ENCODE results near the gene MVD. TPM values are rescaled to one million over a fixed set of nuclear protein-coding genes. Genes with fewer than 3 reads are reported as not detected.

MVD gene
- total RNA-seq, 1 experiment from 2014 or later = 119 TPM

DNA sequence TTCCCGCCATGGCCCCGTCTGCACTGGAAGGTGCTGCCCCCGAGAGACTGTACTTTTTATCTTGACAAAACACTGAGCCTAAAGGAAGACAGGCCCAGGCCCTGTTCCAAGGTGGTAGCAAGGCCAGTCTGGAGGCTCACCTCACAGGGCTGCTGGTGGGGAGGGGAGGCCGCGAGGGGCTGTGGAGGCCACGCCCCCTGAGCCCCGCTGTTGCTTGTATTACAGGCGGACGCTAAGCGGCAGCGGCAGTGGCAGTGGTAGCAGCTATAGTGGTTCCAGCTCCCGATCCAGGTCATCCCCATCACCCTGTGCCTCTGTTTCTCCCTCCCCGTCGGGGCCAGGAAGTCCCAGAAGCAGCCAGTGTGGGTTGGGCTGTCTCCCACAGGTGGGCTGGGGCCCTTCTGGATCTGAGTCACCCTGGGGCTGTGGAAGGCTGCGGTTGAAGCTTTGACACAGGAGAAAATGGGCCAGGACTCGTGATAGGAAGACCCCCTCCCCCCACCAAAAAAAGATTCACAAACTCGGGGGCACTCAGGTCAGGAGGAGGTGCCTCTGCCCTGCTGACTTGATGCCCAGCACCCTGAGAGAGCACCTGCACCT, 37.8 kb downstream of the MVD start:
- Histone ChIP-seq H3K4me3 (replicated peaks in 1 of 2; ENCODE audit: low read depth in 1 of 2, low read length in 2 of 2) (no peak overlapping the region), H3K4me2 (ENCODE audit: low read length) (no peak overlapping the region), H3K9me3 (ENCODE audit: control insufficient read depth in 1 of 2, insufficient read depth in 1 of 2, low read depth in 1 of 2, low read length in 2 of 2) (no peaks in the 10 kb centered on the region), H3K79me2 (ENCODE audit: insufficient read depth, low read length) (peaks cover 12% of the 10 kb centered on the region; the same call in 1 of the 2 replicates), H3K36me3 (ENCODE audit: control insufficient read depth in 1 of 2, insufficient read depth in 2 of 2, low read length in 2 of 2) (peaks cover 46 to 60% of the 10 kb centered on the region in 2 experiments; a peak in 3 of 4 replicates), H3K9ac (ENCODE audit: low read length) (no peak overlapping the region), H3K27ac (ENCODE audit: low read depth, low read length) (no peak overlapping the region), H2AFZ (ENCODE audit: low read depth, low read length, poor library complexity, severe bottlenecking) (no peak overlapping the region), H3K9me2 (ENCODE audit: insufficient read depth) (no peaks in the 10 kb centered on the region), H3K4me1 (ENCODE audit: control insufficient read depth in 1 of 2, insufficient read depth in 2 of 2, low read length in 2 of 2) (no peaks in the 10 kb centered on the region), H3K27me3 (ENCODE audit: insufficient read depth, low read length) (no peaks in the 10 kb centered on the region), H4K20me1 (ENCODE audit: insufficient read depth) (no peaks in the 10 kb centered on the region)
- intact Hi-C loops (cut with micrococcal nuclease) = no loop called here
- CTCF ChIA-PET = no interaction called here
- POLR2A ChIA-PET = no interaction called here
- no TSS peak for BruUV-seq (replicated peaks)
- no peak for TF ChIP-seq ZNF274 (IDR thresholded peaks at IDR 0.05; ENCODE audit: low read depth, low read length)
- TF ChIP-seq SP1 (IDR thresholded peaks at IDR 0.05; ENCODE audit: low read depth) = no peak
- TF ChIP-seq, protein P1, sequence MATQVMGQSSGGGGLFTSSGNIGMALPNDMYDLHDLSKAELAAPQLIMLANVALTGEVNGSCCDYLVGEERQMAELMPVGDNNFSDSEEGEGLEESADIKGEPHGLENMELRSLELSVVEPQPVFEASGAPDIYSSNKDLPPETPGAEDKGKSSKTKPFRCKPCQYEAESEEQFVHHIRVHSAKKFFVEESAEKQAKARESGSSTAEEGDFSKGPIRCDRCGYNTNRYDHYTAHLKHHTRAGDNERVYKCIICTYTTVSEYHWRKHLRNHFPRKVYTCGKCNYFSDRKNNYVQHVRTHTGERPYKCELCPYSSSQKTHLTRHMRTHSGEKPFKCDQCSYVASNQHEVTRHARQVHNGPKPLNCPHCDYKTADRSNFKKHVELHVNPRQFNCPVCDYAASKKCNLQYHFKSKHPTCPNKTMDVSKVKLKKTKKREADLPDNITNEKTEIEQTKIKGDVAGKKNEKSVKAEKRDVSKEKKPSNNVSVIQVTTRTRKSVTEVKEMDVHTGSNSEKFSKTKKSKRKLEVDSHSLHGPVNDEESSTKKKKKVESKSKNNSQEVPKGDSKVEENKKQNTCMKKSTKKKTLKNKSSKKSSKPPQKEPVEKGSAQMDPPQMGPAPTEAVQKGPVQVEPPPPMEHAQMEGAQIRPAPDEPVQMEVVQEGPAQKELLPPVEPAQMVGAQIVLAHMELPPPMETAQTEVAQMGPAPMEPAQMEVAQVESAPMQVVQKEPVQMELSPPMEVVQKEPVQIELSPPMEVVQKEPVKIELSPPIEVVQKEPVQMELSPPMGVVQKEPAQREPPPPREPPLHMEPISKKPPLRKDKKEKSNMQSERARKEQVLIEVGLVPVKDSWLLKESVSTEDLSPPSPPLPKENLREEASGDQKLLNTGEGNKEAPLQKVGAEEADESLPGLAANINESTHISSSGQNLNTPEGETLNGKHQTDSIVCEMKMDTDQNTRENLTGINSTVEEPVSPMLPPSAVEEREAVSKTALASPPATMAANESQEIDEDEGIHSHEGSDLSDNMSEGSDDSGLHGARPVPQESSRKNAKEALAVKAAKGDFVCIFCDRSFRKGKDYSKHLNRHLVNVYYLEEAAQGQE (IDR thresholded peaks at IDR 0.05; ENCODE audit: low read depth) = no peak
- TF ChIP-seq EZH2 (IDR thresholded peaks at IDR 0.05) = no peak
- no peak for TF ChIP-seq EGR1 (IDR thresholded peaks at IDR 0.05; ENCODE audit: low read depth)
- no peak for TF ChIP-seq TCF7L2 (IDR thresholded peaks at IDR 0.05; ENCODE audit: borderline replicate concordance, extremely low read depth, insufficient read depth, insufficient read length)
- no peak for TF ChIP-seq FOSL1 (IDR thresholded peaks at IDR 0.05; ENCODE audit: low read depth)
- TF ChIP-seq RAD21 (IDR thresholded peaks at IDR 0.05; ENCODE audit: low read depth) = no peak
- no peak for TF ChIP-seq POLR2A (IDR thresholded peaks at IDR 0.05; ENCODE audit: borderline replicate concordance, extremely low read depth, insufficient read depth, insufficient read length)
- TF ChIP-seq, protein P2, sequence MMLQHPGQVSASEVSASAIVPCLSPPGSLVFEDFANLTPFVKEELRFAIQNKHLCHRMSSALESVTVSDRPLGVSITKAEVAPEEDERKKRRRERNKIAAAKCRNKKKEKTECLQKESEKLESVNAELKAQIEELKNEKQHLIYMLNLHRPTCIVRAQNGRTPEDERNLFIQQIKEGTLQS (IDR thresholded peaks at IDR 0.05) = no peak
- TF ChIP-seq SIN3A (IDR thresholded peaks at IDR 0.05; ENCODE audit: low read depth) = no peak
- TF ChIP-seq, protein P3, sequence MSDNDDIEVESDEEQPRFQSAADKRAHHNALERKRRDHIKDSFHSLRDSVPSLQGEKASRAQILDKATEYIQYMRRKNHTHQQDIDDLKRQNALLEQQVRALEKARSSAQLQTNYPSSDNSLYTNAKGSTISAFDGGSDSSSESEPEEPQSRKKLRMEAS (IDR thresholded peaks at IDR 0.05) = no peak
- TF ChIP-seq YY1 (IDR thresholded peaks at IDR 0.05; ENCODE audit: extremely low read depth, insufficient replicate concordance, low read depth, low read length) = no peak
- TF ChIP-seq POLR2AphosphoS5 (IDR thresholded peaks at IDR 0.05; ENCODE audit: low read depth, low read length) = no peak
- TF ChIP-seq CEBPB (IDR thresholded peaks at IDR 0.05; ENCODE audit: low read depth) = no peak
- TF ChIP-seq ZFX (IDR thresholded peaks at IDR 0.05) = no peak
- TF ChIP-seq ELF1 (IDR thresholded peaks at IDR 0.05; ENCODE audit: borderline replicate concordance, low read depth) = no peak
- TF ChIP-seq, protein P4, sequence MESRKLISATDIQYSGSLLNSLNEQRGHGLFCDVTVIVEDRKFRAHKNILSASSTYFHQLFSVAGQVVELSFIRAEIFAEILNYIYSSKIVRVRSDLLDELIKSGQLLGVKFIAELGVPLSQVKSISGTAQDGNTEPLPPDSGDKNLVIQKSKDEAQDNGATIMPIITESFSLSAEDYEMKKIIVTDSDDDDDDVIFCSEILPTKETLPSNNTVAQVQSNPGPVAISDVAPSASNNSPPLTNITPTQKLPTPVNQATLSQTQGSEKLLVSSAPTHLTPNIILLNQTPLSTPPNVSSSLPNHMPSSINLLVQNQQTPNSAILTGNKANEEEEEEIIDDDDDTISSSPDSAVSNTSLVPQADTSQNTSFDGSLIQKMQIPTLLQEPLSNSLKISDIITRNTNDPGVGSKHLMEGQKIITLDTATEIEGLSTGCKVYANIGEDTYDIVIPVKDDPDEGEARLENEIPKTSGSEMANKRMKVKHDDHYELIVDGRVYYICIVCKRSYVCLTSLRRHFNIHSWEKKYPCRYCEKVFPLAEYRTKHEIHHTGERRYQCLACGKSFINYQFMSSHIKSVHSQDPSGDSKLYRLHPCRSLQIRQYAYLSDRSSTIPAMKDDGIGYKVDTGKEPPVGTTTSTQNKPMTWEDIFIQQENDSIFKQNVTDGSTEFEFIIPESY (IDR thresholded peaks at IDR 0.05; ENCODE audit: extremely low read depth, insufficient replicate concordance, low read length) = no peak
- RAD21 ChIA-PET (ENCODE audit: low non-redundant PET in 1 of 2, low total read pairs in 2 of 2, uncharacterized antibody in 2 of 2, unreplicated experiment in 2 of 2) = no interaction called here
- no peak for DNase-seq (ENCODE audit: low read depth, low spot score)
- no peak for ATAC-seq
